ENCODE data around the gene PTK6. TPM values are rescaled to one million over a fixed set of nuclear protein-coding genes. Genes with fewer than 3 reads are reported as not detected.

PTK6 gene
- total RNA-seq, 1 experiment from 2014 or later: 6.7 TPM

DNA sequence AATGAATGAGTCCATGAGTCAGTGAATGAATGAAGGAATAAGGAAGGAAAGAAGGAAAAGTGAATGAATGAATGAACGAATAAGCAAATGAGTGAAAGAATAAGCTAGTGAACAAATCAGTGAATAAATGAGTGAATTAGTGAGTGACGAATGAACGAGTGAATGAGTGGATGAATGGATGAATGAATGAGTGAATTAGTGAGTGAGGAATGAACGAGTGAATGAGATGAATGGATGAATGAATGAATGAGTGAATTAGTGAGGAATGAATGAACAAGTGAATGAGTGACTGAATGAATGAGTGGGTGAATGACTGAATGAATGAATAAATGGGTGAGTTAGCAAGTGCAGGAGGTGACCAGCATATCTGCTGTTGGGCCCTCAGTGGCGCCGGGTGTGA, 6.6 kb upstream of the PTK6 start:
- ATAC-seq: no peak
- Histone ChIP-seq H3K9ac (ENCODE audit: low read length) (no peak overlapping the region), H4K20me1 (ENCODE audit: insufficient read depth) (no peaks in the 10 kb centered on the region), H3K9me3 (ENCODE audit: control insufficient read depth in 1 of 2, insufficient read depth in 1 of 2, low read depth in 1 of 2, low read length in 2 of 2) (no peaks in the 10 kb centered on the region), H2AFZ (ENCODE audit: low read depth, low read length, poor library complexity, severe bottlenecking) (no peak overlapping the region), H3K9me2 (ENCODE audit: insufficient read depth) (no peaks in the 10 kb centered on the region), H3K79me2 (ENCODE audit: insufficient read depth, low read length) (no peaks in the 10 kb centered on the region), H3K4me3 (replicated peaks in 1 of 2; ENCODE audit: low read depth in 1 of 2, low read length in 2 of 2) (no peak overlapping the region), H3K27me3 (ENCODE audit: insufficient read depth, low read length) (no peaks in the 10 kb centered on the region), H3K27ac (ENCODE audit: low read depth, low read length) (no peak overlapping the region; the same call in 1 of the 2 replicates), H3K4me2 (ENCODE audit: low read length) (peak overlapping the region; percentile 76; the same call in 1 of the 2 replicates), H3K36me3 (ENCODE audit: control insufficient read depth in 1 of 2, insufficient read depth in 2 of 2, low read length in 2 of 2) (no peaks in the 10 kb centered on the region), H3K4me1 (ENCODE audit: control insufficient read depth in 1 of 2, insufficient read depth in 2 of 2, low read length in 2 of 2) (peaks cover 45 to 84% of the 10 kb centered on the region in 2 experiments)
- intact Hi-C loops (cut with micrococcal nuclease): no loop called here
- BruUV-seq (replicated peaks): no TSS peak
- RAD21 ChIA-PET (ENCODE audit: low non-redundant PET in 1 of 2, low total read pairs in 2 of 2, uncharacterized antibody in 2 of 2, unreplicated experiment in 2 of 2): no interaction called here
- POLR2A ChIA-PET: interaction anchor here (1.6 kb wide), 1 partner anchor 322 kb away, joined by 8 read pairs; the partner anchor contains the start of gene TPD52L2
- TF ChIP-seq EGR1 (IDR thresholded peaks at IDR 0.05; ENCODE audit: low read depth) (no peak), CTCF (IDR thresholded peaks at IDR 0.05 in 2 of 3, conservative IDR thresholded peaks at IDR 0.05 in 1 of 3; ENCODE audit: borderline replicate concordance in 1 of 3, insufficient read depth in 1 of 3, low read depth in 2 of 3, low read length in 2 of 3) (no peak), ATF3 (IDR thresholded peaks at IDR 0.05) (no peak), YY1 (IDR thresholded peaks at IDR 0.05; ENCODE audit: extremely low read depth, insufficient replicate concordance, low read depth, low read length) (no peak), SRF (IDR thresholded peaks at IDR 0.05; ENCODE audit: low read depth) (no peak), POLR2AphosphoS5 (IDR thresholded peaks at IDR 0.05; ENCODE audit: low read depth, low read length) (no peak), FOSL1 (IDR thresholded peaks at IDR 0.05; ENCODE audit: low read depth) (no peak), ELF1 (IDR thresholded peaks at IDR 0.05; ENCODE audit: borderline replicate concordance, low read depth) (no peak), ZFX (IDR thresholded peaks at IDR 0.05) (no peak), EZH2phosphoT487 (IDR thresholded peaks at IDR 0.05; ENCODE audit: borderline replicate concordance) (no peak), SIN3A (IDR thresholded peaks at IDR 0.05; ENCODE audit: low read depth) (no peak)
- TF ChIP-seq, protein P1, sequence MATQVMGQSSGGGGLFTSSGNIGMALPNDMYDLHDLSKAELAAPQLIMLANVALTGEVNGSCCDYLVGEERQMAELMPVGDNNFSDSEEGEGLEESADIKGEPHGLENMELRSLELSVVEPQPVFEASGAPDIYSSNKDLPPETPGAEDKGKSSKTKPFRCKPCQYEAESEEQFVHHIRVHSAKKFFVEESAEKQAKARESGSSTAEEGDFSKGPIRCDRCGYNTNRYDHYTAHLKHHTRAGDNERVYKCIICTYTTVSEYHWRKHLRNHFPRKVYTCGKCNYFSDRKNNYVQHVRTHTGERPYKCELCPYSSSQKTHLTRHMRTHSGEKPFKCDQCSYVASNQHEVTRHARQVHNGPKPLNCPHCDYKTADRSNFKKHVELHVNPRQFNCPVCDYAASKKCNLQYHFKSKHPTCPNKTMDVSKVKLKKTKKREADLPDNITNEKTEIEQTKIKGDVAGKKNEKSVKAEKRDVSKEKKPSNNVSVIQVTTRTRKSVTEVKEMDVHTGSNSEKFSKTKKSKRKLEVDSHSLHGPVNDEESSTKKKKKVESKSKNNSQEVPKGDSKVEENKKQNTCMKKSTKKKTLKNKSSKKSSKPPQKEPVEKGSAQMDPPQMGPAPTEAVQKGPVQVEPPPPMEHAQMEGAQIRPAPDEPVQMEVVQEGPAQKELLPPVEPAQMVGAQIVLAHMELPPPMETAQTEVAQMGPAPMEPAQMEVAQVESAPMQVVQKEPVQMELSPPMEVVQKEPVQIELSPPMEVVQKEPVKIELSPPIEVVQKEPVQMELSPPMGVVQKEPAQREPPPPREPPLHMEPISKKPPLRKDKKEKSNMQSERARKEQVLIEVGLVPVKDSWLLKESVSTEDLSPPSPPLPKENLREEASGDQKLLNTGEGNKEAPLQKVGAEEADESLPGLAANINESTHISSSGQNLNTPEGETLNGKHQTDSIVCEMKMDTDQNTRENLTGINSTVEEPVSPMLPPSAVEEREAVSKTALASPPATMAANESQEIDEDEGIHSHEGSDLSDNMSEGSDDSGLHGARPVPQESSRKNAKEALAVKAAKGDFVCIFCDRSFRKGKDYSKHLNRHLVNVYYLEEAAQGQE (IDR thresholded peaks at IDR 0.05; ENCODE audit: low read depth): no peak
- CTCF ChIA-PET: interaction anchor here (1.3 kb wide), 1 partner anchor 321 kb away, joined by 3 read pairs; the partner anchor contains the start of gene TPD52L2
- DNase-seq (ENCODE audit: low read depth, low spot score): no peak

All from HCT116 (cell line).